Stimulated activated CD4-positive, alpha-beta T cell treated with anti-CD3 and anti-CD28 coated beads, TNF-alpha, amount 100 ng/mL, for 24 hours (primary cell): ENCODE measurements around the gene CHST1.

Source experiments
- DNase-seq, 3 experiments: peaks; one replicate each; pipeline ENCODE4 v3.0.0-alpha.2; 2020; ENCODE audit warnings: low read depth in 3 of 3

CHST1 gene, protein sequence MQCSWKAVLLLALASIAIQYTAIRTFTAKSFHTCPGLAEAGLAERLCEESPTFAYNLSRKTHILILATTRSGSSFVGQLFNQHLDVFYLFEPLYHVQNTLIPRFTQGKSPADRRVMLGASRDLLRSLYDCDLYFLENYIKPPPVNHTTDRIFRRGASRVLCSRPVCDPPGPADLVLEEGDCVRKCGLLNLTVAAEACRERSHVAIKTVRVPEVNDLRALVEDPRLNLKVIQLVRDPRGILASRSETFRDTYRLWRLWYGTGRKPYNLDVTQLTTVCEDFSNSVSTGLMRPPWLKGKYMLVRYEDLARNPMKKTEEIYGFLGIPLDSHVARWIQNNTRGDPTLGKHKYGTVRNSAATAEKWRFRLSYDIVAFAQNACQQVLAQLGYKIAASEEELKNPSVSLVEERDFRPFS

DNA sequence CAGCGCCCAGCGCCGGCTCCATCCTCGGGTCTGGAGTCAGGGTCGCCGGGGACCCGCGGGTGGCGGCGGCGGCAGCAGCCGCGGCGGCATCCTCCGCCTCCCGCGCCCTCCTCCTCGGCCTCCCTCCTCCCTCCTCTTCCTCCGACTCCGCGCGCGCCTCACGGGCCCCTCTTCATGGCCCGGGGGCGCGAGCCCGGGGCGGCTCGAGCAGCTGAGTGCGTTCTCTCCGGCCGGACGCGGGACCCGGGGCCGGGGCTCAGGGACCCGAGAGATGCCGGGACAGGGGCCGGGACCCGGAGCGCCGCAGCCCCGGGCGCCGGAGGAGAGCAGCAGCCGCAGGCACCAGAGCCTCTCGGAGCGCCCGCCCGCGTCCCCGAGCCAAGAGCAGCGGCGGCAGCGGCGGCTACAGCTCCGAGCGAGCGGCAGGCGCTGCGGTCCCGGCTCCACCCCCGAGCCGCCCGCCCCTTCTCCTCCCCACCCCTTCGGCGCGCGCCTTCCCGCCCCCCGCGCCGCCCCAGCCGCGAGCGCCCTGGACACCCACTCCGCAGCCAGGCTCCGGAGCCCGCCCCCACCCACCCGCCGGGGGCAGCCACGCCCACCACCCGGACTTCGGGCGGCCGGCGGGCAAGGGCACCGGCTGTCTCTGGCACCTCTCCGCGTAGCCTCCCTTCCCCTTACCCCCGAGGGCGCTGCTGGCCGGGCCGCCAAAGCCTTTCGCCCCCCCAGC is at the start of gene CHST1:
Gene CHST1, minus strand, starts transcription at position 417 of the 727 bp plus-strand sequence. CDS start 14,699 bp downstream, outside the sequence.
- no peak for DNase-seq

GRCh38 chr11:45713573-45713972 is 48.2 kb upstream of the CHST1 start:
- no peak for DNase-seq

DNA sequence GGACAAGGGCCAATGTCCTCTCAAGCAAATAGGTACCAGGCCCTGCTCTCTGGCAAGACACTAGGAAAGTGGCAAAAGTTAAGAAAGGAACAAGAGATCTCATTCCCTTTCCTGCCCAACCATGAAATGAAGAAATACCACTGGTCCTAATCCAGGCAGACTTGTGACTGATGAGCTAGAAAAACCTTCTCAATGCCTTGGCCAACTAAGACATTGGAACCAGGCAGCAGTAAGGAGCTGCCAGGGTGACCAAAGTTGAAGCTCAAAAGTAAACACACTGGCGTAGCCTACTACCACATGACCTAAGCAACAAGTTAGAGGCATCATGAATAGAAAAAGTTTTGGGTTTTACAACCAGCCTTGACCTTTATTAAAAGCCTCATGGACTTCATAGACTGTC is 45.1 kb upstream of the CHST1 start:
- no peak for DNase-seq

DNA sequence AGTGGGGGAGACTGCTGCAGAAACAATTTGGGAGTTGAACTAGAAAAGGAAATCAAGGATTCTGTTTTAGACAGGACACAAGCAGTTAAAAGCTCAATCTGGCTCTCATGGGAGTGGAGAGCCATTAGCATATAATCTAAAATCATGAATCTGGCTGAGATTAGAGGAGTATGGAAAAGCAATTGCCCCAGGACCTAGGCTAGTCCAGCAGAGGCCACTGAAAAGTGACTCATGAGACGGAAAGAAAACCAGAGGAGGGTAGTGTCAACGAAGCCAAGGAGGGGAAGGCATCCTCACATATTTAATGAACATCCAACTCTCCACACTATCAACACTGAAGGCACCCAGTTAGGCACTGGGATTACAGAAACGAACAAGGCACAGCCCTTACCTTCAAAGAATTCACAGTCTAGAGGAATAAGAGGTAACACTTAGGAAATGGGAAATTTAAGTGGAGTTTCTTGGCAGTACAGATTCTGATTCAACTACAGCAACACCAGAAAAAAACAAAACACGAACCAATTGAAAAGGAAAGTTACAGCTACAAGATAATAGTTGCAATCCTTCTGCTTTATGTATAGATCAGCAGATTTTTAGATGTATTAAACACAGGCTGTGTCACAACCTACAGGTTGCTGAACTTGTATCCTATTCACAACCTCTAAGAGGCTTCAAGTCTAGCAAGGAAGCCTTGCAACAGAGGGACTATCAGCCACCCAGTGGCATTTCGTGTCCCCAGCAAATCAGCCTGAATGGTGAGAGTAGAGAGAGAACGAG is 43.7 kb upstream of the CHST1 start:
- DNase-seq: no peak

GRCh38 chr11:45704635-45705034 is 39.2 kb upstream of the CHST1 start:
- no peak for DNase-seq

DNA sequence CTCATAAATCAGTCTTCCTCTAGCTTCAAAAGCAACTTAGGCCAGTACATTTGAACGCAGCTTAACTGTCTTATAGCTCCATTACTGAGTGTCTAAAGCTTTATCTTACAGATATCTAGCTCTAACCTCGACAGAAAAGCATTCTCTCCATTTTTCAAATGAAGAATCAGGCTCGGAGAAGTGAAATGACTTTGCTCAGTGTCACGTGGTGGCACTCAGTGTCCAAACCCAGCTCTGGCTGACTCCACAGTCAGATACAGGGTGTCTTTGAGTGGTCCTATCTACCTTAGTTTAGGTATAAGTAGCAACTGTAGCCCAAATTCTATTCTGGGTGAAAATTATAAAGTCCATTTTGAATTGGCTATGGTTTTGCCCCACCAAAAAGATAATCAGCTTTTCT is 38.7 kb upstream of the CHST1 start:
- no peak for DNase-seq

GRCh38 chr11:45702511-45702910 is 37.1 kb upstream of the CHST1 start:
- DNase-seq: no peak

GRCh38 chr11:45698777-45699497 is 33.5 kb upstream of the CHST1 start:
- DNase-seq: no peak

GRCh38 chr11:45692808-45693453 is 27.5 kb upstream of the CHST1 start:
- DNase-seq: no peak

- no peak for DNase-seq
Observed at GRCh38 chr11:45688472-45689033, 23.1 kb upstream of the CHST1 start.

GRCh38 chr11:45687836-45688235 is 22.4 kb upstream of the CHST1 start:
- no peak for DNase-seq

DNA sequence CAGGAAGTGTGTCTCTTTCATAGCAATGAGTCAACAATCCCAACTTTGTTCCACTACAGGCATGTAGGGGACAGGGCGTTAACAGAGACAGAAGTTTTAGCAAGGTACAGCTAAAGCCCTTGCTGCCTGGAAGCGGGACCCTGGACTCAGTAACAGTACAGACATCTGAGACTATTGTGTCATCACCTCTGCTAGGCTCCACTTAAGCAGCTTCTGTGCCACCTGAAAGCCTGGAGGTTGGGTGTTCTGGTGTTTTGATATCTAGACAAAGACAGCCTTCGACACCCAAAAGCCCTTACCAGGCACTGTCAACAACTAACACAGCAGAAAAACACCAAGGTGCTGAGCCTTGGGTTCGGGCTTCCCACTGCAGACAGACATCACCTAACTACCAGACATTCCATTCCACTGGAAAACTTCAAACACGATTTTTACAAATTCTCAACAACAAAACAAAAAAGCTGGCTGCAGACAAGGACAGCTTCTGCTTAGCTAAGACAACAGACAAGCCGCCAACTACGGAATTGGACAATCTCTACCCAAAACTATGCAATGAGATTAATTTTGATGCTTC is 20.6 kb upstream of the CHST1 start:
- no peak for DNase-seq

GRCh38 chr11:45684440-45684839 is 19.0 kb upstream of the CHST1 start:
- no peak for DNase-seq

DNA sequence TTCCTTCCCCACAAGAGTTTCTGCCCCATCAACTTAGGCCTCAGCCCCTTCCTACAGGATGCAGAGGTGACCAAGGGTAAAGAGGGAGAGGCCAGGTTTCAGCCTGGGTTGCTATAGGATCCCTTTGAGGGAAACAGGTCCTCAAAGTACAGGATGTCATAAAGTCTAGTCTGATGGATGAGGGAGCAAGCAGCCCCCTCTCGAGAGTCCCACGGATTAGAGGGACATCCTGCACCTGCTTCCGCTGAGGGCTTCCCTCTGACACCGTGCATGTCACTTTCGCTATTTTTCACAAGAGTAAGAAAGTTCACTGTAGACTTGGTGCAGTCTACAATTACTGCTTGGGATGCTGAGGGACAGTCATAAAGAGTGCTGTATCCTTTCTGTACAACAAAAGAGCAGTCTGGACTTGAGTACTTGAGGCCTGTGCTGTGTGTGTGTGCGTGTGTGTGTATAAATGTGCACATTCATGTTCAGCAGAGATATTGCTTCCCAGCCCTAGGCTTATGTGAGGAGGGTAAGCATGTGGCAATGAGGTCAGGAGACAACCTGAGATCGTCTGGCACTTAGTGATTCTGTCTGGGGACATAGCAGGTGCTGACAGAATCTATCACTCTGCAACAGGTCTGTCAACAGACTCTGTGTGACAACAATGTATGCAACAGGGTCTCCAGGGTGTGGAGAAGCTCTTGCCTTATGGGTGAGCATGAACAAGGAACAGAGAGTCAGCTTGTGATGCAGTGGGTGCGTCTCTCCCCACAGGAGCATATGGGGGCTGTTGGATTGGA is 18.0 kb upstream of the CHST1 start:
- DNase-seq: no peak

DNA sequence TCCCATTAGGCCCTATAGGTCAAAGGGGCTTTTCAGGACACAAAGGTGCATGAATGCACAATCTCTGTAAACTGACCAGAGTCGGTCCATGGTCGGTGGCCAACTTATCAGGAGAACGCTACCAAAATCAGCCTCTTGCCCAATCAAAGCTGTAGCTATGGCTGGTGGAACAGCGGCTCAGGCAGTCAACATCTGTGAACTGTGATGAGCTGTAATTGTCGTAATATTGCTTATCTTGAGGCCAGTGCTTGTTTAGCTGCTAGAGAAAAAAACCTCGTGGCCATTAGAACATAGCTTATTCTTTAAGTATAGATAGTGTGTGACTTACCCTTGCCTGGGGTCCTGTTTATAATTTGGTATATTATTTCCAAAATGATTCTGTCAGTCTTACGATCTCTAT is 14.4 kb upstream of the CHST1 start:
- no peak for DNase-seq

GRCh38 chr11:45678976-45679375 is 13.6 kb upstream of the CHST1 start:
- DNase-seq: no peak

- no peak for DNase-seq
Observed at GRCh38 chr11:45677770-45678512, 12.5 kb upstream of the CHST1 start.

DNA sequence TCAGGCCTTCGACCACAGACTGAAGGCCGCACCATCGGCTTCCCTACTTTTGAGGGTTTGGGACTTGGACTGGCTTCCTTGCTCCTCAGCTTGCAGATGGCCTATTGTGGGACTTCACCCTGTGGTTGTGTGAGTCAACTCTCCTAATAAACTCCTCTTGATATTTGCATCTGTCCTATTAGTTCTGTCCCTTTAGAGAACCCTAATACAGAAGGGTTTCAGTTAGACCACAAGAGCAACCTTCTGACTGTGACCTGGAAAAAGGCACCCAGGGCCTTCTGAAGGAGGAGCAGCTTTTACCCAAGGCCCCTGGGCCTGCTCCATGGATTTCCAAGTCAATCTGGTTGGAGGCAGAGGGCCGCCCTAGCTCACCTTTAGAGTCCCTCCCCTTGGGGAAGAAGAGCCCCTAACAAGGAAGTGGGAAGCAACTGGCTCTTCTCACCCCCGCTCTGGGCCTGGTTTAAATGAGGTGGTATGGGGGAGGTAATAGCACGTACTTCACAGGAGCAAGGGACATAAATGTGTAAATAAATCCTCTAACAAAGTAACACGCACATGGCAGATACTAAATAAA is 11.2 kb upstream of the CHST1 start:
- no peak for DNase-seq

DNA sequence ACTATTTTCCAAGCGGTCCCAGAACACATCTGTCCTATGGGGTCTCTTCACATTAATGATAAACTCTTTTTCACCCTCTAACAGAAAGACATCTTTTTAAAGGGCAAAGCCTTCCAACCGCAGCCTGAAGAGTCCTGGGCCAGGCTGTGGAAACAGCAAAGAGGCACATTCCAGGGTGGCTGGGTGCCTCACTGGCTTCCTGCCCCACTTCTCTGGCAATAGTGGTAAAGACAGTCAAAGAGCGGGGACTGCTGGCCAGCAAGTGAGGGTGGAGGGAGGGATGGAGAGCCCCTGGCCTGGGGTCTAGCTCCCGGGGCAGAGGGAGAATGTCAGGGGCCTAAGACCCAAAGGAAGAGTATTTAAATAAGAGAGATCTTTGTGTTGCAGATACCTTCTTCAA is 10.2 kb upstream of the CHST1 start:
- no peak for DNase-seq
